DND-41 (cell line): ENCODE measurements around the gene SELENON.

ENCODE experiments used
- ATAC-seq: fragments of 200-7000 bp; cut with Tn5 transposase; 3 replicates; pipeline ENCODE4 v1.9.1; 2021; ENCODE audit warnings: low read depth; ENCODE audit not compliant: insufficient read depth
- DNase-seq: peaks from one replicate; pipeline ENCODE4 v3.0.0-alpha.2; 2020
- H2AFZ ChIP-seq: 2 replicates; pipeline ENCODE4 v1.6.0; 2012; ENCODE audit warnings: low read depth, low read length
- H3K27ac ChIP-seq: 2 replicates; pipeline ENCODE4 v1.5.1; 2012; ENCODE audit warnings: low read length, inconsistent platforms
- H3K27me3 ChIP-seq: fragments of 200-600 bp; sonication (generic); 2 replicates; pipeline ENCODE4 v1.6.0; 2012; ENCODE audit warnings: low read length, mild to moderate bottlenecking, inconsistent platforms; ENCODE audit not compliant: insufficient read depth, poor library complexity
- H3K36me3 ChIP-seq: 2 replicates; pipeline ENCODE4 v1.5.1; 2012; ENCODE audit warnings: low read length, inconsistent platforms; ENCODE audit not compliant: insufficient read depth
- H3K4me1 ChIP-seq: 2 replicates; pipeline ENCODE4 v1.5.1; 2012; ENCODE audit warnings: mild to moderate bottlenecking, low read length; ENCODE audit not compliant: insufficient read depth
- H3K4me2 ChIP-seq: 2 replicates; pipeline ENCODE4 v1.6.0; 2012; ENCODE audit warnings: mild to moderate bottlenecking, moderate library complexity, low read length, inconsistent platforms; ENCODE audit not compliant: insufficient read depth
- H3K4me3 ChIP-seq, 2 experiments: fragments of 200-600 bp in 1 of 2; shearing (Covaris generic) in 1 of 2; 2 replicates each; pipeline ENCODE4 v1.5.1; 2012 to 2016; ENCODE audit warnings: inconsistent platforms in 2 of 2, low read length in 2 of 2, mild to moderate bottlenecking in 2 of 2, low read depth in 1 of 2, moderate library complexity in 1 of 2
- H3K79me2 ChIP-seq: 2 replicates; pipeline ENCODE4 v1.6.0; 2012; ENCODE audit warnings: low read length, inconsistent platforms; ENCODE audit not compliant: insufficient read depth
- H3K9ac ChIP-seq: 2 replicates; pipeline ENCODE4 v1.6.0; 2012; ENCODE audit warnings: low read depth, mild to moderate bottlenecking, inconsistent platforms, low read length, moderate library complexity
- H3K9me3 ChIP-seq: 2 replicates; pipeline ENCODE4 v1.5.1; 2012; ENCODE audit warnings: low read length, moderate library complexity, mild to moderate bottlenecking, inconsistent platforms; ENCODE audit not compliant: insufficient read depth, severe bottlenecking
- H4K20me1 ChIP-seq: 2 replicates; pipeline ENCODE4 v1.6.0; 2012; ENCODE audit warnings: low read length; ENCODE audit not compliant: insufficient read depth
- EZH2 ChIP-seq: IDR thresholded peaks from 3 replicates; pipeline ENCODE4 v1.6.1; 2012; ENCODE audit warnings: borderline replicate concordance, low read depth, mild to moderate bottlenecking, moderate library complexity, low read length, inconsistent platforms; ENCODE audit not compliant: severe bottlenecking
- TF ChIP-seq, protein P1 (sequence below): IDR thresholded peaks from 2 replicates; pipeline ENCODE4 v1.5.1; 2012; ENCODE audit warnings: borderline replicate concordance, low read length, moderate library complexity, mild to moderate bottlenecking; ENCODE audit not compliant: poor library complexity, severe bottlenecking; ENCODE audit errors: extremely low read depth

Gene SELENON

DNA sequence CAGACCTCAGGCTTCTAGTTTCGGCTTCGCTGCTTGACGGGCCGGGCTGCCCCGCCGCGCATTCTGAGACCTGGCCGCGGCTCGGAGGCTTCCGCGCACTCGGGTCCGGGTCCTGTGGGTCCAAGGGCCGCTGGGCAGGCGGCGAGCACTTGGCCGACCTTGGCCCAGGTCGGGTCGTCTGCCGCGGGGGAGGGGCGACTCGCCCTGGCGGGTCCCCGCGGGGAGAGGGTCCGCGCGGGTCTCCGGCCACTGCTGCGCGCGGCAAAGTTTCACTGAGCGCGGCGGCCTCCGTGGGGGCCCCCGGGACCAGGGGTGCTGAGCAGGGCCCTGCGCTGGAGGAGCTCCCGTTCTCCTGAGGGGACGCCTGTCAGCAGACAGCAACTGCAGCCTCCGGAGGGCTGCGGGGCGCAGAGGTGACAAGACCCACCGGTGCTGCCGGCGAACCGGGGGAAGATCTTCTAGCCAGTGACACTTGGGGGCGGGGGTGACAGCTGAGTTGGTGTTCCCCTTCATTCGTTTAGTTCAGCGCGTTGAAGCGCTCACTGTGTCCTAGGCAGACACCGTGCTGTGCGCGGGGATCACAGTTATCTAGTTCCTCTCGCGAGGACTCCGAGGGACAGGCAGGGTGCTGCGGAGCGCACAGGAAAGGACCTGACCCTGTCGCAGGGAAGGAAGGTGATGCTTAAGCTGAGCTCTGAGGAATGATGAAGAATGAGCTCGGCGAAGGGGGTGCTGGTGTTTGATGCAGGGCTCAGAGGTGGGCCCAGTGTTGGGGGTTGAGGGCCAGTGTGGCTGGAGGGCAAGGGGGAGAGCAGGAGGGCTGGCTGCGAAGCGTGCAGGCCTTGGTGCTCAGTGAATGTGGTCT is 20.5 kb downstream of the SELENON start:
- ATAC-seq (peak; percentile 80), DNase-seq (peak; percentile 80)
- peaks cover 28% of the 10 kb centered on the region for H3K4me1 ChIP-seq
- H2AFZ ChIP-seq = peak overlapping the region; percentile 79
- TF ChIP-seq EZH2 = no peak
- TF ChIP-seq, protein P1, sequence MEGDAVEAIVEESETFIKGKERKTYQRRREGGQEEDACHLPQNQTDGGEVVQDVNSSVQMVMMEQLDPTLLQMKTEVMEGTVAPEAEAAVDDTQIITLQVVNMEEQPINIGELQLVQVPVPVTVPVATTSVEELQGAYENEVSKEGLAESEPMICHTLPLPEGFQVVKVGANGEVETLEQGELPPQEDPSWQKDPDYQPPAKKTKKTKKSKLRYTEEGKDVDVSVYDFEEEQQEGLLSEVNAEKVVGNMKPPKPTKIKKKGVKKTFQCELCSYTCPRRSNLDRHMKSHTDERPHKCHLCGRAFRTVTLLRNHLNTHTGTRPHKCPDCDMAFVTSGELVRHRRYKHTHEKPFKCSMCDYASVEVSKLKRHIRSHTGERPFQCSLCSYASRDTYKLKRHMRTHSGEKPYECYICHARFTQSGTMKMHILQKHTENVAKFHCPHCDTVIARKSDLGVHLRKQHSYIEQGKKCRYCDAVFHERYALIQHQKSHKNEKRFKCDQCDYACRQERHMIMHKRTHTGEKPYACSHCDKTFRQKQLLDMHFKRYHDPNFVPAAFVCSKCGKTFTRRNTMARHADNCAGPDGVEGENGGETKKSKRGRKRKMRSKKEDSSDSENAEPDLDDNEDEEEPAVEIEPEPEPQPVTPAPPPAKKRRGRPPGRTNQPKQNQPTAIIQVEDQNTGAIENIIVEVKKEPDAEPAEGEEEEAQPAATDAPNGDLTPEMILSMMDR = no peak
- H4K20me1 ChIP-seq = peaks cover 12% of the 10 kb centered on the region
- no peaks in the 10 kb centered on the region for H3K9me3 ChIP-seq
- peaks cover 8% of the 10 kb centered on the region for H3K36me3 ChIP-seq
- peak overlapping the region; percentile 89 for H3K27ac ChIP-seq
- H3K79me2 ChIP-seq = peaks cover 42% of the 10 kb centered on the region
- no peaks in the 10 kb centered on the region for H3K27me3 ChIP-seq
- peak overlapping the region; percentile 95 for H3K9ac ChIP-seq
- H3K4me2 ChIP-seq = peak overlapping the region; percentile 86
- H3K4me3 ChIP-seq = peak overlapping the region; percentile 94 to 95

DNA sequence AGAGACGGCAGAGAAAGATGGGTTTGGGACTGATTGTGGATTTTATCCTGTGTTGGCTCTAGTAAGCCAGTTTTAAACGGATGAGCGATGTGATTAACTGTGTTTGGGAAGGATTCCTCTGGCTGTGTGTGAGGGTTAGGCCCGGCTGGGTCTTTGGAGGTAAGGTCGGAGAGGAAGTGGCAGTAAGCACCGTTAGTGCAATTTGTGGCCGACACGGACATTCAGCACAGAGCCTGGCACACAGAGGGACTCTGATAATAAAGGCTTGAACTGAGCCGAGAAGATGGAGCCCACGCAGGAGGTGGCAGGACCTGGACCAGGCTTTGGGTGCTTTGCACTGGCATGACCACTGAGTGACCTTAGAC is 21.1 kb downstream of the SELENON start:
- peak overlapping the region; percentile 86 for H3K4me2 ChIP-seq
- H3K4me1 ChIP-seq = peaks cover 28% of the 10 kb centered on the region
- H3K36me3 ChIP-seq = peaks cover 14% of the 10 kb centered on the region
- H3K9me3 ChIP-seq = no peaks in the 10 kb centered on the region
- ATAC-seq = no peak
- H3K9ac ChIP-seq = peak overlapping the region; percentile 95
- H3K4me3 ChIP-seq = peak overlapping the region; percentile 94 to 95
- peak overlapping the region; percentile 79 for H2AFZ ChIP-seq
- H3K27me3 ChIP-seq = no peaks in the 10 kb centered on the region
- TF ChIP-seq EZH2 = no peak
- TF ChIP-seq, protein P1 = no peak
- peak overlapping the region; percentile 89 for H3K27ac ChIP-seq
- H4K20me1 ChIP-seq = peaks cover 15% of the 10 kb centered on the region
- DNase-seq = no peak
- peaks cover 42% of the 10 kb centered on the region for H3K79me2 ChIP-seq

DNA sequence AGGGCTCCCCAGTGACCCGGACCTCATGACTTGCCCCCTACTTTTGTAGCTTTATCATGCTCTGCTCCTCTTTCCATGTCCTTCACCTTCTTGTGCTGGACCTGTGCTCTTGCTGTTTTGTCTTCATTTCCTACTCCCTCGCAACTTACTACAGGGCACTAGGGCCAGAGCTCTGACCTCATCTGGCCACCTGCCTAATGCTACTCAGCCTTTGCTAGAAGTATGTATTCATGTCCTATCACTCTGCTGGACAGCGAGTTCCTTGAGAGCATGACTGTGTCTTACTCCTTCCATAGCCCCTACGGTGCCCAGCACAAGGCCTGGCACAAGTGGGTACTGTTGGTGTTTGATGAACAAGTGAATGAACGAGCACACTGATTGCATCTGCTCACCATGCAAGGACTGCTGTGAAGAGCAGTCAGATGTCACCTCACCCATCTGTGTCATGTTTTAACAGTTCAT is 21.7 kb downstream of the SELENON start:
- peaks cover 17% of the 10 kb centered on the region for H4K20me1 ChIP-seq
- H3K9ac ChIP-seq = peak overlapping the region; percentile 95
- no peak for TF ChIP-seq EZH2
- TF ChIP-seq, protein P1 = no peak
- no peak overlapping the region for H2AFZ ChIP-seq
- peak overlapping the region; percentile 86 for H3K4me2 ChIP-seq
- DNase-seq (no peak), ATAC-seq (no peak)
- peaks cover 28% of the 10 kb centered on the region for H3K4me1 ChIP-seq
- H3K9me3 ChIP-seq = no peaks in the 10 kb centered on the region
- H3K4me3 ChIP-seq = peak overlapping the region in 1 of 2 experiments; percentile 95; a peak in 2 of 4 replicates
- peak overlapping the region; percentile 89; the same call in 1 of the 2 replicates for H3K27ac ChIP-seq
- H3K36me3 ChIP-seq = peaks cover 20% of the 10 kb centered on the region
- H3K79me2 ChIP-seq = peaks cover 42% of the 10 kb centered on the region
- H3K27me3 ChIP-seq = no peaks in the 10 kb centered on the region
